ENCODE data around the gene PPM1H. TPM values are rescaled to one million over a fixed set of nuclear protein-coding genes. Genes with fewer than 3 reads are reported as not detected.
A peak's percentile ranks its signal among the peaks of the same experiment; 100 is the strongest.

Gene PPM1H
- total and polyA plus RNA-seq, 10 of the 15 experiments (the other 5 are each of a cell fraction or from before 2014, with no cell fraction given): 0.11 to 0.83 (median 0.49) TPM

GRCh38 chr12:62602255-62603060, 332.5 kb downstream of the PPM1H start (continued):
- TF ChIP-seq RB1 (IDR thresholded peaks at IDR 0.05; ENCODE audit: borderline replicate concordance) (no peak; the same call in 1 of the 2 replicates), LARP7 (IDR thresholded peaks at IDR 0.05) (no peak; the same call in 1 of the 2 replicates), SREBF1 (IDR thresholded peaks at IDR 0.05; ENCODE audit: low read length) (no peak), EGR1 (IDR thresholded peaks at IDR 0.05; ENCODE audit: borderline replicate concordance in 1 of 2, low read depth in 2 of 2, low read length in 2 of 2) (peak in 1 of 2 experiments; percentile 77; a peak in 2 of 3 replicates), SIX5 (IDR thresholded peaks at IDR 0.05; ENCODE audit: low read depth, low read length, severe bottlenecking) (no peak), YBX1 (IDR thresholded peaks at IDR 0.05) (no peak), GABPA (IDR thresholded peaks at IDR 0.05; ENCODE audit: low read depth) (0 out of 2 replicates have a peak, but pooled peaks have one; percentile 14), ZNF217 (IDR thresholded peaks at IDR 0.05) (no peak), RBBP5 (conservative IDR thresholded peaks at IDR 0.05) (no peak), REST (IDR thresholded peaks at IDR 0.05; ENCODE audit: low read depth, low read length) (0 out of 2 replicates have a peak, but pooled peaks have one; percentile 17), NFYB (IDR thresholded peaks at IDR 0.05; ENCODE audit: insufficient read depth, low read depth, low read length) (no peak), E2F4 (IDR thresholded peaks at IDR 0.05; ENCODE audit: low read depth, low read length) (no peak), STAT1 (conservative IDR thresholded peaks at IDR 0.05) (no peak), ZNF384 (IDR thresholded peaks at IDR 0.05; ENCODE audit: borderline replicate concordance, low read depth, low read length) (no peak), SREBF2 (IDR thresholded peaks at IDR 0.05; ENCODE audit: low read length) (no peak), WRNIP1 (IDR thresholded peaks at IDR 0.05; ENCODE audit: borderline replicate concordance, low read depth, low read length) (no peak), MXI1 (IDR thresholded peaks at IDR 0.05; ENCODE audit: low read depth, low read length) (peak; percentile 66), ASH2L (IDR thresholded peaks at IDR 0.05; ENCODE audit: borderline replicate concordance, low read depth) (no peak), RUNX3 (IDR thresholded peaks at IDR 0.05; ENCODE audit: low read length) (peak; percentile 72), NR2C1 (IDR thresholded peaks at IDR 0.05) (peak; percentile 68; the same call in 1 of the 2 replicates), MYC (IDR thresholded peaks at IDR 0.05; ENCODE audit: insufficient read depth, insufficient read length, insufficient replicate concordance, low read length, severe bottlenecking) (peak; percentile 95), SRF (IDR thresholded peaks at IDR 0.05; ENCODE audit: low read depth in 2 of 2, low read length in 2 of 2) (no peak; a peak in 1 of 4 replicates), CHD1 (IDR thresholded peaks at IDR 0.05; ENCODE audit: low read depth, low read length) (peak; percentile 78), NFXL1 (IDR thresholded peaks at IDR 0.05; ENCODE audit: borderline replicate concordance) (no peak), KAT2A (conservative IDR thresholded peaks at IDR 0.05; ENCODE audit: control insufficient read depth, low read depth, low read length) (no peak), SPI1 (IDR thresholded peaks at IDR 0.05; ENCODE audit: borderline replicate concordance, insufficient read depth, low read depth, low read length) (peak; percentile 83)

Data from GM12878 (cell line).